ENCODE results near the gene NLRC5.

Gene NLRC5

DNA sequence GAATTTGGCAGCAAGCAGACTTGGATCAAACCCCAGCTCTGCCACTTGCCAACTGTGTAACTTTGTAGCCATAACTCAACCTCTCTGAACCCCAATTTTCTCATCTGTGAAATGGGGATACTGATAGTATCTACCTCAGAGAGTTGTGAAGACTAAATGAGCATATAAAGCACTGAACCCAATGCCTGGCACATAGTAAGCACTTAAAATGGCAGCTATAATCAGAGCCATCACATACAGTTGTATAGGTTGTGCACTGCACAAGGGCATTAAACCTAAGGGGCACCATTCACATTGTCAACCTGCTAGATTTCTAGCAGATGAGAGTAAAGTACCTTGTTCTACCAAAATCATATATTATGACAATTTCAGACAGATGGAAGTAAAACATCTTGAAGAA is 92.4 kb downstream of the NLRC5 start:
- H3K4me3 ChIP-seq (ENCODE audit: low read length): no peak overlapping the region
- no peak for DNase-seq (ENCODE audit: low read depth)
- TF ChIP-seq CTCF (conservative IDR thresholded peaks at IDR 0.05; ENCODE audit: low read depth, low read length): no peak

GRCh38 chr16:57082664-57083063 is 93.3 kb downstream of the NLRC5 start:
- DNase-seq (ENCODE audit: low read depth): no peak
- TF ChIP-seq CTCF (conservative IDR thresholded peaks at IDR 0.05; ENCODE audit: low read depth, low read length): no peak
- no peak overlapping the region for H3K4me3 ChIP-seq (ENCODE audit: low read length)

- TF ChIP-seq CTCF (conservative IDR thresholded peaks at IDR 0.05; ENCODE audit: low read depth, low read length): no peak
- DNase-seq (ENCODE audit: low read depth): no peak
- H3K4me3 ChIP-seq (ENCODE audit: low read length): no peak overlapping the region
These were observed 94.2 kb downstream of the NLRC5 start for GRCh38 chr16:57083485-57084126.

DNA sequence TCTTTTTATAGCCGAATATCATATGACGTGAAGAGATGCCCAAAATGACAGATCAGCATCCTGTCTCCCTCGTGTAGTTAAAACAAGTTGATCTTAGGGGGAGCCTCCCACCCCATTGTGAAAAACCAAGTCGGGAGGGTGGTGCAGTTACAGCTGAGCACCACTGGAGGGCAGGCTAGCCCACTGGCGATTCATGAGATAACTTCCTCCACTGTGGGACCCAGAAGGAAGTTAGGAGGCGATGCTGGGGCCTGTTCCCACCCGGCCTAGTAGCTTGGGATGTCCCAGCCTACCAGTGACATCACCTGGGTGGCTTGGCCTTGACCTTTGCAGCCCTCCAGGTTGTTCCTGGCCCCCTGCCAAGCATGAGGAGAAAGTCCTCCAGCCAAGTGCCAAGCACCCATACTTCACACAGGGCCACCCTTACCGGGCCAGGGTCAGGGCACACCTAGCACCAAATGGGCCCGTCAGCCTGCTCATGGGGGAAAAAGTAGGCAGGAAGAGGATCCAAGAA is 95.0 kb downstream of the NLRC5 start:
- DNase-seq (ENCODE audit: low read depth): no peak
- peak; percentile 99 for TF ChIP-seq CTCF (conservative IDR thresholded peaks at IDR 0.05; ENCODE audit: low read depth, low read length)
- H3K4me3 ChIP-seq (ENCODE audit: low read length): no peak overlapping the region

GRCh38 chr16:57084996-57085395 is 95.6 kb downstream of the NLRC5 start:
- DNase-seq (ENCODE audit: low read depth): no peak
- TF ChIP-seq CTCF (conservative IDR thresholded peaks at IDR 0.05; ENCODE audit: low read depth, low read length): no peak
- H3K4me3 ChIP-seq (ENCODE audit: low read length): no peak overlapping the region

DNA sequence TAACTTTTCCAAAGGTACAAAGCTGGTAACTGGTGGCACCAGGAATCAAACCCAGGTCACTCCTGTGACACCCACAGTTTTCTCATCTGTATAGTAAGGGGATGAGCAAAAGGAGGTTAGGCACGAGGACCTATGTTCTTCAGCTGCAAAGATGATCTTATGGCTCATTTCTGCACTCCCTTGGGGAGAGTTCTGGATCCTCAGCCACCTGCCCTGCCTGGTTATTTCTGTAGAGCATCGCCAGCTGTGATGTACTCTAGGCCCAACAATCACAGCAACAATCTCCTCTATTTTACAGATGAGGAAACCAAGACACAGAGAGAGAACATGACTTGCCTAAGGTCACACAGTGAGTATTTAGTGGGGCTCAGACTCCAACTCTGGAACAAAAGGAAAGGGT is 97.6 kb downstream of the NLRC5 start:
- TF ChIP-seq CTCF (conservative IDR thresholded peaks at IDR 0.05; ENCODE audit: low read depth, low read length): no peak
- no peak for DNase-seq (ENCODE audit: low read depth)
- no peak overlapping the region for H3K4me3 ChIP-seq (ENCODE audit: low read length)

DNA sequence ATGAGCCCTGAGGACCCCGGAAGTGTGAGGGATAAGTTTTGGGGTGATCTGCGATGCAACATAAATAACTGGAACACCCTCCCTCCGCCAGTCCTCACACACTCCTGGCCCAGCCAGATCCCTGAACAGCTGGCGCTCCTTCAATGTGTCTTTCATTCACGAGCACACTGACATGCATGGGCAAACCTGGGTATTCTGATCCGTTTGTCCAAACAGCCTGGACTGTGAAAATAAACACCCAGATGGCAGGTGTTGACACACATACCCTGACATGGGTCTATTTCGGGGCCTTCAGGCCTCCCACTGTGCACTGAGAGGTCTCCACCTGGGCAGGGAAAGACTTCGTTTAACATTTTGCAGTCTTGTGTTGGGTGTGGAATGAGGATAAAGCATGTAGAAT is 100.0 kb downstream of the NLRC5 start:
- H3K4me3 ChIP-seq (ENCODE audit: low read length): no peak overlapping the region
- no peak for TF ChIP-seq CTCF (conservative IDR thresholded peaks at IDR 0.05; ENCODE audit: low read depth, low read length)
- no peak for DNase-seq (ENCODE audit: low read depth)

Measured in retinal pigment epithelial cell (primary cell).